Measurements from ENCODE around the gene CADM1. TPM values are rescaled to one million over a fixed set of nuclear protein-coding genes. Genes with fewer than 3 reads are reported as not detected.

CADM1 gene
- polyA plus RNA-seq, 1 donor (not counting 4 experiments of a cell fraction or from before 2014, with no cell fraction given) = 9.5 TPM

DNA sequence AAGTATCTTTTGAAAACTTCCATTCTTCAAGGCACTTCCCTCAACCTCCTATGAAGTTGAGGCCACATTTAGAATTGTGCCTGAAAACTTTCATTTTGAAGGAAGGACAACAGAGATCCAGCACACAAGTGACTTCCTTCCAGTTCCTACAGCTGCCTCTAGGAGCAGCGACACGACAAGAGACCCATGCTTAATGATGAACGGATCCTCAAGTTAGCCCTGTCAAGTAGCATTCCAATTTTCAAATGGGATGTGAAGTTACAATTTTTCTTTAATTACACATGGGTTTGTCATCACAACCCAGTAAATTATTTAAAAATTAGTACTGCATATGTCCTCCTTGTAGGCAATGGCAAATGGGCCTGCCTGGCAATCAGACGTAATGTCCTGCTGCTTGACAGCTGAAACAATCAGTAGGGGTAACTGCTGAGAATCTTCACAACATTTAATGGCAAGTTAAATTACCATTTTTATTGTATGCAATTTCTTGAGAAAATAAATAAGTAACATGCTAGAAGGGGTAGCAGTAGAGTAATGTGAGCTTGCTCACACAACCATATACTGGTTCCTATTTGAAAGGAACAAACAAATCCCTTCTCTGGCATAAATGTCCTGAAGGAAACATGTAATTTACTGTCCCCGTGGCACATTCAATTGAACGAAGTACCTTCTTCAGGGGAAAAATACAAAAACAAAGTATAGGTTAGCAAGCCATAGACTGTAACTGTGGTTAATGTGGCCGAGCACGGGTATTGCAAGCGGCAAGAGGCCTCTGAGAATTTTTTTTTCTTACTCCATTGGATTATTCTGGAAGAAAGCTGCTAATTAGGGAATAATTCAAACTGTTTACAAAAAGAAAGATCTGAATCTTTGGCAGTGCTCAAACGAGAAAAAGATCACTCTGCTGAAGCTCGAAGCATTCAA is 288.3 kb downstream of the CADM1 start:
- H3K27ac ChIP-seq (ENCODE audit: control insufficient read depth, insufficient read depth, low read length) = no peak overlapping the region
- H3K9me3 ChIP-seq (ENCODE audit: control insufficient read depth, low read depth, low read length) = no peaks in the 10 kb centered on the region
- no peak overlapping the region for H3K4me3 ChIP-seq (ENCODE audit: control insufficient read depth in 2 of 3, extremely low read depth in 1 of 3, insufficient read depth in 2 of 3, low read depth in 1 of 3, low read length in 3 of 3)
- H3K4me1 ChIP-seq (ENCODE audit: control insufficient read depth, extremely low read depth, insufficient read depth, low read length) = no peaks in the 10 kb centered on the region
- FAIRE-seq = no peak
- no peak overlapping the region for H3K9ac ChIP-seq (ENCODE audit: control insufficient read depth, extremely low read depth, insufficient read depth, low read length)
- H2AFZ ChIP-seq (ENCODE audit: control insufficient read depth, low read length) = no peak overlapping the region
- TF ChIP-seq, protein P1, sequence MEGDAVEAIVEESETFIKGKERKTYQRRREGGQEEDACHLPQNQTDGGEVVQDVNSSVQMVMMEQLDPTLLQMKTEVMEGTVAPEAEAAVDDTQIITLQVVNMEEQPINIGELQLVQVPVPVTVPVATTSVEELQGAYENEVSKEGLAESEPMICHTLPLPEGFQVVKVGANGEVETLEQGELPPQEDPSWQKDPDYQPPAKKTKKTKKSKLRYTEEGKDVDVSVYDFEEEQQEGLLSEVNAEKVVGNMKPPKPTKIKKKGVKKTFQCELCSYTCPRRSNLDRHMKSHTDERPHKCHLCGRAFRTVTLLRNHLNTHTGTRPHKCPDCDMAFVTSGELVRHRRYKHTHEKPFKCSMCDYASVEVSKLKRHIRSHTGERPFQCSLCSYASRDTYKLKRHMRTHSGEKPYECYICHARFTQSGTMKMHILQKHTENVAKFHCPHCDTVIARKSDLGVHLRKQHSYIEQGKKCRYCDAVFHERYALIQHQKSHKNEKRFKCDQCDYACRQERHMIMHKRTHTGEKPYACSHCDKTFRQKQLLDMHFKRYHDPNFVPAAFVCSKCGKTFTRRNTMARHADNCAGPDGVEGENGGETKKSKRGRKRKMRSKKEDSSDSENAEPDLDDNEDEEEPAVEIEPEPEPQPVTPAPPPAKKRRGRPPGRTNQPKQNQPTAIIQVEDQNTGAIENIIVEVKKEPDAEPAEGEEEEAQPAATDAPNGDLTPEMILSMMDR (optimal IDR thresholded peaks at IDR 0.05 in 1 of 3, IDR thresholded peaks at IDR 0.05 in 1 of 3, conservative IDR thresholded peaks at IDR 0.05 in 1 of 3; ENCODE audit: extremely low read depth in 1 of 3, insufficient read depth in 2 of 3, low read length in 3 of 3) = peak; percentile 31 to 59 (median 39)
- no peak for TF ChIP-seq EZH2 (IDR thresholded peaks at IDR 0.05; ENCODE audit: low read length)
- no peak overlapping the region for H3K4me2 ChIP-seq (ENCODE audit: control insufficient read depth, extremely low read depth, insufficient read depth, low read depth, low read length)
- dilution Hi-C loops (cut with MboI; ENCODE audit: extremely low pct_ligation_motif_present, low sequenced_read_pairs) = no loop called here
- no peaks in the 10 kb centered on the region for H3K27me3 ChIP-seq (ENCODE audit: control insufficient read depth, extremely low read depth, insufficient read depth, low read length)
- H3K79me2 ChIP-seq (ENCODE audit: control insufficient read depth, insufficient read depth, low read length) = no peaks in the 10 kb centered on the region
- H4K20me1 ChIP-seq (ENCODE audit: control insufficient read depth, extremely low read depth, insufficient read depth, low read length) = no peaks in the 10 kb centered on the region
- H3K9me1 ChIP-seq (ENCODE audit: control insufficient read depth, extremely low read depth, insufficient read depth, low read length) = no peaks in the 10 kb centered on the region
- no peak for DNase-seq (ENCODE audit: low read depth, low spot score)
- H3K36me3 ChIP-seq (ENCODE audit: control insufficient read depth in 2 of 2, extremely low read depth in 1 of 2, insufficient read depth in 2 of 2, low read length in 2 of 2) = no peaks in the 10 kb centered on the region

DNA sequence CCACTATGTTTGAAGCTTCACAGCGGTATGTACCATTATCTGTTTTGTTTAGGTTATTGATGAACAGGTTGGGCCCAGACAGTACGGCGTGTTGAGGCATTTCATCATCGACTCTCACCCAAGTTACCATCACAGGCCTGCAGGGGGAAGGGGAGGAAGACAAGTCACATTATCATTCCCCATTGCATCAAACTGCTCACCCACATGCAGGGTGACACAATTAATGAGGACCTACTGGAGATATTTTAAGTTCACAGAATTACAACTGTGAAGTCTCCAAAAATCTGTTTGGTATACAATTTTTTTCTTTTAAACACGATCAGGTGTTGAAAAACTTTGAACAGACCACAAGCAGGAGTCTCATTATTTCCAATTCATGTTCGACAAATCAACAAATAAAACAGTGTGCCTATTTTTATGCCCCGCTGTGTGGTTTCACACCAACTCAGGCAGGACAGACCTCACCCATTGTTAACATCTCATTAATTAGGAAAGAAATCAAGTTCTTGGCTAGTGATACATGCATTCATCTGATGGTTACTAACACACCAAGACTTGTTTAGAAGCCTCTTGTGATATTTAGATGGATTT is 289.5 kb downstream of the CADM1 start:
- no peak for TF ChIP-seq EZH2 (IDR thresholded peaks at IDR 0.05; ENCODE audit: low read length)
- TF ChIP-seq, protein P1 (optimal IDR thresholded peaks at IDR 0.05 in 1 of 3, IDR thresholded peaks at IDR 0.05 in 1 of 3, conservative IDR thresholded peaks at IDR 0.05 in 1 of 3; ENCODE audit: extremely low read depth in 1 of 3, insufficient read depth in 2 of 3, low read length in 3 of 3) = no peak
- no peaks in the 10 kb centered on the region for H3K79me2 ChIP-seq (ENCODE audit: control insufficient read depth, insufficient read depth, low read length)
- no peaks in the 10 kb centered on the region for H4K20me1 ChIP-seq (ENCODE audit: control insufficient read depth, extremely low read depth, insufficient read depth, low read length)
- no peak overlapping the region for H3K9ac ChIP-seq (ENCODE audit: control insufficient read depth, extremely low read depth, insufficient read depth, low read length)
- H3K27ac ChIP-seq (ENCODE audit: control insufficient read depth, insufficient read depth, low read length) = no peak overlapping the region
- H3K36me3 ChIP-seq (ENCODE audit: control insufficient read depth in 2 of 2, extremely low read depth in 1 of 2, insufficient read depth in 2 of 2, low read length in 2 of 2) = no peaks in the 10 kb centered on the region
- H3K9me3 ChIP-seq (ENCODE audit: control insufficient read depth, low read depth, low read length) = no peaks in the 10 kb centered on the region
- dilution Hi-C loops (cut with MboI; ENCODE audit: extremely low pct_ligation_motif_present, low sequenced_read_pairs) = no loop called here
- FAIRE-seq = no peak
- no peak overlapping the region for H3K4me3 ChIP-seq (ENCODE audit: control insufficient read depth in 2 of 3, extremely low read depth in 1 of 3, insufficient read depth in 2 of 3, low read depth in 1 of 3, low read length in 3 of 3)
- H3K27me3 ChIP-seq (ENCODE audit: control insufficient read depth, extremely low read depth, insufficient read depth, low read length) = no peaks in the 10 kb centered on the region
- H3K4me1 ChIP-seq (ENCODE audit: control insufficient read depth, extremely low read depth, insufficient read depth, low read length) = no peaks in the 10 kb centered on the region
- DNase-seq (ENCODE audit: low read depth, low spot score) = no peak
- H3K9me1 ChIP-seq (ENCODE audit: control insufficient read depth, extremely low read depth, insufficient read depth, low read length) = no peaks in the 10 kb centered on the region
- no peak overlapping the region for H3K4me2 ChIP-seq (ENCODE audit: control insufficient read depth, extremely low read depth, insufficient read depth, low read depth, low read length)
- H2AFZ ChIP-seq (ENCODE audit: control insufficient read depth, low read length) = no peak overlapping the region

Data from keratinocyte (primary cell).